Activated T-helper 1 cell treated with anti-CD3 and anti-CD28 coated beads, Interleukin-12 subunit alpha, Interleukin-12 subunit beta, Interleukin-2, Interleukin-4 antibody, amounts not matched to agents 30 ng/mL and 10 ng/mL and 1 ng/mL, durations not matched to agents 14 hours and 24 hours and 36 hours (primary cell): ENCODE results near the gene FAM193A. TPM values are rescaled to one million over a fixed set of nuclear protein-coding genes. Genes with fewer than 3 reads are reported as not detected.
"Not testable (repeated sequence)": the region's sequence is repeated elsewhere in the genome, so short reads cannot be mapped to it uniquely, and the experiment has no call there.

Experiments used
- DNase-seq: peaks from one replicate; pipeline ENCODE4 v3.0.0; 2021; ENCODE audit warnings: low spot score
- H3K27ac Mint-ChIP-seq: one replicate; pipeline ENCODE4 v1.8.0; 2021; ENCODE audit warnings: mild to moderate bottlenecking, mixed read lengths
- H3K27me3 Mint-ChIP-seq: one replicate; pipeline ENCODE4 v1.8.0; 2022; ENCODE audit warnings: mild to moderate bottlenecking, moderate library complexity, mixed read lengths; ENCODE audit not compliant: insufficient read depth
- H3K36me3 Mint-ChIP-seq: one replicate; pipeline ENCODE4 v1.8.0; 2021; ENCODE audit warnings: low read depth, mixed read lengths
- H3K4me1 Mint-ChIP-seq: one replicate; pipeline ENCODE4 v1.8.0; 2021; ENCODE audit warnings: low read depth, mixed read lengths
- H3K4me3 Mint-ChIP-seq: one replicate; pipeline ENCODE4 v1.8.0; 2021; ENCODE audit warnings: mild to moderate bottlenecking, moderate library complexity, mixed read lengths
- H3K9me3 Mint-ChIP-seq: one replicate; pipeline ENCODE4 v1.8.0; 2021; ENCODE audit warnings: mixed read lengths
- intact Hi-C: fragments of 100-400 bp; cut with micrococcal nuclease; formaldehyde crosslinking; loops from one replicate; pipeline ENCODE4 v1.15.1; 2024
- total RNA-seq: library from RNA; stranded (reverse); gene quantifications from 2 replicates; pipeline ENCODE4 v1.2.3, GENCODE V29; 2022

The FAM193A gene
- total RNA-seq, 1 donor from 2014 or later = 32.2 TPM

DNA sequence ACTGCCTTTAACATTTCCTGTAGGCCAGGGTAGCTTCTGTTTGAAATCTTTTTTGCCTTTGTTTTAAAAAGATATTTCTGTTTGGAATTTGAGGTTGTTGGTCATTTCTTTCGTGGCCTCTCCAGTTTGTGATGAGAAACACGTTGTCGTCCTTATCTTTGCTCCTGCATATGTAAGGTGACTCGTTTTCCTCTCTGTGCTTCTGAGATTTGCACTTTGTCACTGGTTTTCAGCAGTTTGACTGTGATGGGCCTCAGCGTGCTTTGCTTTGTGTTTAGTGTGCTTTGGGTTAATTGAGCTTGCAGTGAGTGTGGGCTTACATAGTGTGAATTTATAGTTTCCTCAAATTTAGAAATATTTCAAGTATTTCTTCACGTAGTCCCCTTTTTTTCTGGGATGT lies 81.5 kb downstream of the FAM193A start:
- H3K27me3 Mint-ChIP-seq = no peaks in the 10 kb centered on the region
- no peak overlapping the region for H3K4me3 Mint-ChIP-seq
- no peak for DNase-seq
- peaks cover 11% of the 10 kb centered on the region for H3K4me1 Mint-ChIP-seq
- no peaks in the 10 kb centered on the region for H3K9me3 Mint-ChIP-seq
- H3K27ac Mint-ChIP-seq = no peak overlapping the region
- intact Hi-C loops = no loop called here
- no peaks in the 10 kb centered on the region for H3K36me3 Mint-ChIP-seq

DNA sequence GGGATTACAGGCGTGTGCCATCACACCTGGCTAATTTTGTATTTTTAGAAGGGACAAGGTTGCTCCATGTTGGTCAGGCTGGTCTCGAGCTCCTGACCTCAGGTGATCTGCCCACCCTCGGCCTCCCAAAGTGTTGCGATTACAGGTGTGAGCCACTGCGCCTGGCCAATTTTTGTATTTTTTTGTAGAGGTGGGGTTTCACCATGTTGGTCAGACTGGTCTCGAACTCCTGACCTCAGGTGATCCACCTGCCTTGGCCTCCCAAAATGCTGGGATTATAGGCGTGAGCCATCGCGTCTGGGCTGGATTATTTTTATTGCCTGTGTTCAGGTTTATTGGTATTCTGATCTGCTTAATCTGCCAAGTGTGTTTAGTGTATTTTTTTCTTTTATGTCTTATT lies 82.3 kb downstream of the FAM193A start:
- intact Hi-C loops, DNase-seq, H3K36me3 Mint-ChIP-seq, H3K9me3 Mint-ChIP-seq, H3K27me3 Mint-ChIP-seq, H3K4me3 Mint-ChIP-seq, H3K27ac Mint-ChIP-seq: not testable (repeated sequence)
- peaks cover 11% of the 10 kb centered on the region for H3K4me1 Mint-ChIP-seq

DNA sequence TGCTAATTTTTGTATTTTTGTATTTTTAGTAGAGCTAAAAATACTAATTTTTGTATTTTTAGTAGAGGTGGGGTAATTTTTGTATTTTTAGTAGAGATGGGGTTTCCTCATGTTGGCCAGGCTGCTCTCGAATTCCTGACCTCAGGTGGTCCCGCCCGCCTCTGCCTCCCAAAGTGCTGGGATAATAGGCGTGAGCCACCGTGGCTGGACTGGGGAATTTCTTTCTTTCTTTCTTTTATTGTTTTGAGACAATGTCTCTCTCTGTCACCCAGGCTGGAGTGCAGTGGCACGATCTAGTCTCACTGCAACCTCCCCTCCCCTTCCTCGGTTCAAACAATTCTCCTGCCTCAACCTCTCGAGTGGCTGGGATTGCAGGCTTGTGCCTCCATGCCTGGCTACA lies 83.0 kb downstream of the FAM193A start:
- intact Hi-C loops = no loop called here
- Mint-ChIP-seq H3K4me1 (peaks cover 11% of the 10 kb centered on the region), H3K27ac (no peak overlapping the region)

DNA sequence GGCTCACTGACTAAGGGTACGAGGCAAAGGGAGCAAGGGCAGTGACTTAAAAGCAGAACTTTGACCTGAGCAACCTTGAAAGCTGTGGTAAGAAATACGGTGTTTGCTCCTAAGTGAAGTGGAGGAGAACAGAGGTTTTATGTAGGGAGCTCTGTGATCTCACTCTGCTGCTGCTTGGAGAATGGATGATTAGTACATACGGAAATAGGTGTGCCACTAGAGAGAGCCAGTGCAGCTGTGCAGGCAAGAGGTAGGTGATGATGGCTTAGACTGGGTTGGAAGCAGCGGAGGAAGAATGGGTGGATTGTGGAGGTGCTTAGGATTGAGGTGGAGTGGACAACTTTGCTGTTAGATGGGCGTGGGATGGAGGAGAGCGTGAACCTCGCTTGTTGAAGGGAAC lies 85.0 kb downstream of the FAM193A start:
- H3K4me3 Mint-ChIP-seq = no peak overlapping the region
- intact Hi-C loops = no loop called here
- H3K27ac Mint-ChIP-seq = peak overlapping the region; percentile 13
- H3K9me3 Mint-ChIP-seq = no peaks in the 10 kb centered on the region
- peaks cover 11% of the 10 kb centered on the region for H3K4me1 Mint-ChIP-seq
- peaks cover 4% of the 10 kb centered on the region for H3K36me3 Mint-ChIP-seq
- no peaks in the 10 kb centered on the region for H3K27me3 Mint-ChIP-seq
- no peak for DNase-seq

More for the DNA sequence above, 83.0 kb downstream of the FAM193A start:
- no peak for DNase-seq
- Mint-ChIP-seq H3K36me3 (no peaks in the 10 kb centered on the region), H3K27me3 (no peaks in the 10 kb centered on the region), H3K4me3 (no peak overlapping the region), H3K9me3 (no peaks in the 10 kb centered on the region)

DNA sequence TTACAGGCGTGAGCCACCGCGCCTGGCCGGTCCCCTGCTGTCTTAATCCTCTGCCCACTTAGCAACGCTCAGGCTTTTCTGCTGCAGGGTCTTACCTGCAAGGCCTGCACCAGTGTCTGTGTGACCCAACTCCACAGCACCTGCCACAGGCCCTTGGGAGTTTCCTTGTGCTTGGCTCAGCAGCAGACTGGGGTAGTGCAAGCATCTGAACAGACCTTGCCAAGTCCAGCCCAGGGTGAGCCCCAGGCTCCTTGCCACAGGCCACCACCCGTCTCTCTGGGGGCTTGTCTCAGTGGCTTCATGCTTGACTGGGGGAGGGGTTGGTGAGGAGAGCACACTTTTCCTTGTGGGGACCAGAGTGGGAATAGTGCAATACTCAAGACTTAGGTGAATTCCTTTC lies 87.0 kb downstream of the FAM193A start:
- H3K27me3 Mint-ChIP-seq = no peaks in the 10 kb centered on the region
- no peaks in the 10 kb centered on the region for H3K9me3 Mint-ChIP-seq
- H3K4me3 Mint-ChIP-seq = no peak overlapping the region
- intact Hi-C loops = no loop called here
- no peak overlapping the region for H3K27ac Mint-ChIP-seq
- no peak for DNase-seq
- H3K4me1 Mint-ChIP-seq = peaks cover 11% of the 10 kb centered on the region
- H3K36me3 Mint-ChIP-seq = peaks cover 8% of the 10 kb centered on the region

DNA sequence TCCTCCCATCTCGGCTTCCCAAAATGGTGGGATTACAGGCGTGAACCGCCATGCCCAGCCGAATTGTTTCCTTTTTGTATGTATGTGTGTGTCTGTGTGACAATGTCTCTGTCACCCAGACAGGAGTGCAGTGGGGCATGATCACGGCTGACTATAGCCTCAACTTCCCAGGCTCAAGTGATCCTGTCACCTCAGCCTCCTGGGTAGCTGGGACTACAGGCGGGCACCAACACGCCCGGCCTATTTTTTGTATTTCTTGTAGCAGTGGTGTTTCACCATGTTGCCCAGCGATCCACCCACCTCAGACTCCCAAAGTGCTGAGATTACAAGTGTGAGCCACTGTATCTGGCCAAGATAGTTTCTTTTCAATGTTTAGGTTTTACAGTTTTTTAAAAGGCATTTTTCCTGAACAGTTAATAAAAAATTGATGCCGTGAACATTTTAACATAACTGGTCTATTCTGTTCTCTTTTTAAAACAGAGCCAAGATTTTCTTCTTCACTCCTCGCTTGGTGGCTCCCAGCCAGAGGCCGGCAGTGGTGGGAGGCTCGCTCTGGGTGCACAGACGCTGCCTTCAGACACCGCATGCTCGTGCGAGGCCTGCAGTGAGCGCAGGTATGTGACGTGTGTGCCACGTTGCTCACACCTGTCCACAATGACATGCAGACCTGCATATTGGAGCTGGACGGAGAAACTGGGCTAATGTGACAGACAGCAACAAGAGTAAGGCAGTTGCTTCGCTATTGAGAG lies 88.5 kb downstream of the FAM193A start:
- H3K4me1 Mint-ChIP-seq = peaks cover 11% of the 10 kb centered on the region
- DNase-seq = no peak
- no peaks in the 10 kb centered on the region for H3K9me3 Mint-ChIP-seq
- peaks cover 8% of the 10 kb centered on the region for H3K36me3 Mint-ChIP-seq
- no peak overlapping the region for H3K4me3 Mint-ChIP-seq
- intact Hi-C loops = no loop called here
- H3K27ac Mint-ChIP-seq = peak overlapping the region; percentile 24
- no peaks in the 10 kb centered on the region for H3K27me3 Mint-ChIP-seq

DNA sequence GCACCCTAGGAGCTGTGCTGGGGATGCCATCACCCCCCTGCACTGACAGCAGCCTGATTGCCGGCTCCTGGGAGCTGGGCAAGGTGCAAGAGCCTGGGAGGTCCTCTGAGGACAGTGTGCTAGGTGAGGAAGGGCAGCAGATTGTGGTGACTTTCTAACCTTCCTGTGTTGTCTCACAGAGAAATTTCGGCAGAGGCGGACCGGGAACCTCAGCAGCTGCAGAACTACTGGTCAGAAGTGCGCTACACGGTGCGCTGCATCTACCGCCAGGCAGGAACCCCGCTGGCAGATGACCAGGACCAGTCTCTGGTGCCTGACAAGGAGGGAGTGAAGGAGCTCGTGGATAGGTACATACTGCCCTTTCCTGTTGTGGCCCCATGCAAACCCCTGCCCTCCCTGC lies 89.8 kb downstream of the FAM193A start:
- H3K4me1 Mint-ChIP-seq = peaks cover 11% of the 10 kb centered on the region
- intact Hi-C loops = no loop called here
- no peak for DNase-seq
- no peak overlapping the region for H3K27ac Mint-ChIP-seq
- peaks cover 10% of the 10 kb centered on the region for H3K36me3 Mint-ChIP-seq
- H3K27me3 Mint-ChIP-seq = no peaks in the 10 kb centered on the region
- no peak overlapping the region for H3K4me3 Mint-ChIP-seq
- no peaks in the 10 kb centered on the region for H3K9me3 Mint-ChIP-seq

DNA sequence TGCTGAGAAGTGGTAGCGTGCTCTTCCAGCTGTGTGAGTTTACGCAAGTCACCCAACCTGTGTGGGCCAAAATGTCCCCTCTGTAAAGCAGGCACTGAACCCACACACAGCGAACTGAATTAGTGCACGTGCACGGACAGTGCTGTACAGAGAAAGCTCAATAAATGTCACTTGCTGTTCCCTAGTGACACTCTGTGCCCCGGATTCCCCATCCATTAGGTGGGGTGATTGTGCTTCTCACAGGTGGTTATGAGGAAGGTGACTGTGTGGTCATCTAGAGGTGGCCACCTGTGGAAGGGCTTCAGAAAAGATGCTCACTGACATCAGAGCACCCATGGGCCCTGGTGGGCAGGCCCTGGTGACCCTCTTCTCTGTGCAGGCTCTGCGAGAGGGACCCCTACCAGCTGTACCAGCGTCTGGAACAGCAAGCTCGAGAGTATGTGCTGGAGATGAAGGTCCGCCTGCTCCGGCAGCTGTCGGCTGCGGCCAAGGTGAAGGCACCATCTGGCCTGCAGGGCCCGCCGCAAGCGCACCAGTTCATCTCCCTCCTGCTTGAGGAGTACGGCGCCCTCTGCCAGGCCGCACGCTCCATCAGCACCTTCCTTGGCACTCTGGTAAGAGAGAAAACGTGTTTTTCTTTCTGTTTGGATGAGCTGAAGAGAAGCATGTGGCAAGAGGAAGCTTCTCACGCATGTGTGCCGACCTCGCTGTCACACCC lies 94.3 kb downstream of the FAM193A start:
- H3K4me1 Mint-ChIP-seq = no peaks in the 10 kb centered on the region

DNA sequence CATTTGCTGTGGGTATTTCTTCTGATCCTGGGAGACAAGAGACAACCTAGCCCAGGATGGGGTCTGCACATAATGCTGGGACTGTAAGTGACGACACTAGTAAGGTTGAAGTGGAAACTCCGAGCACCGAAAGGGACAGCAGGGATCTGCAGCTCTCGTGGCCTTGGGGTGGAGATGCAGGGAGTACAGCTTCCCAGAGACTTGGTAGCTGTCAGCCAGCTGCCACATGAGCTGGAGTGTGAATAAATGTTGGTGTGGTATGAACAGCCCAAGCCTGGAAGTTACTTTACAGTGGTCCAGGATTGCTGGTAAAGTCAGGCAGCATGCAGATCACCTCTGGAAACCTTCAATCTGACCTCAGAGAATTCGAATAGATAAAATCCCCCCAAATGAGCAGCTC lies 97.6 kb downstream of the FAM193A start:
- Mint-ChIP-seq H3K4me3 (no peak overlapping the region), H3K9me3 (no peaks in the 10 kb centered on the region), H3K4me1 (no peaks in the 10 kb centered on the region), H3K27ac (peak overlapping the region; percentile 29), H3K36me3 (peaks cover 13% of the 10 kb centered on the region), H3K27me3 (no peaks in the 10 kb centered on the region)
- intact Hi-C loops = no loop called here
- DNase-seq = no peak

More for the DNA sequence above, 94.3 kb downstream of the FAM193A start:
- Mint-ChIP-seq H3K27ac (no peak overlapping the region), H3K36me3 (peaks cover 16% of the 10 kb centered on the region), H3K27me3 (no peaks in the 10 kb centered on the region), H3K4me3 (no peak overlapping the region), H3K9me3 (no peaks in the 10 kb centered on the region)
- no peak for DNase-seq
- intact Hi-C loops = no loop called here

DNA sequence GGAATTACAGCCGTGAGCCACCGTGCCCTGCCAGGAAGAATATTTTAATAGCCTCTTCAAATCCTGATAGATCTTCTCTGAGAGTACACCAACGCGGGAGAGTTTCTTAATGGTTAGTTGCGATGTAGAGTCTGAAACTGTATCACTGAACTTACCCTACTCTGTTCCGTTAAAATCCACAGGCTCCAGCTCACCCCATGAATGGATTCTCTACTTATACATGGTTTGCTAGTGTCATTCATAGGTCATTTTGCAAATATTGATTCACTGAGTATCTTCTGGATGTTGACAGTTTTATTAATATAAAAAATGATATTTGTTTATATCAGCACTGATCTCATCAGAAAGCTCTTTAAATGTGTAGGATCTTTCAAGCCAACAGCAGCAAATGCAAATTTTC lies 99.9 kb downstream of the FAM193A start:
- Mint-ChIP-seq H3K4me3 (no peak overlapping the region), H3K4me1 (no peaks in the 10 kb centered on the region), H3K27ac (peak overlapping the region; percentile 7), H3K27me3 (no peaks in the 10 kb centered on the region), H3K36me3 (peaks cover 16% of the 10 kb centered on the region), H3K9me3 (no peaks in the 10 kb centered on the region)
- no peak for DNase-seq
- intact Hi-C loops = no loop called here

DNA sequence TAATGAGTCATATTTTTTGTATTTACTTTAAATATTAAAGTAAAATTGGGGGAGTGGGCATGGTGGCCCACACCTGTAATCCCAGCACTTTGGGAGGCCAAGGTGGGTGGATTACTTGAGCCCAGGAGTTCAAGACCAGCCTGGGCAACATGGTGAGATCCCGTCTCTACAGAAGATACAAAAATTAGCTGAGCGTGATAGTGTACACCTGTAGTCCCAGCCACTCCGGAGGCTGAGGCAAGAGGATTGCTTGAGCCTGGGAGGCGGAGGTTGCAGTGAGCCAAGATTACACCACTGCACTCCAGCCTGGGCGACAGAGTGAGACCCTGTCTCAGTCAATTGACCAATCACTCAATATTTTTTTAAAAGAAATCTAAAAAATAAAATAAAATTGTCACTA lies 100.5 kb downstream of the FAM193A start:
- H3K9me3 Mint-ChIP-seq, H3K4me1 Mint-ChIP-seq, H3K27me3 Mint-ChIP-seq, DNase-seq, H3K4me3 Mint-ChIP-seq, H3K27ac Mint-ChIP-seq, intact Hi-C loops: not testable (repeated sequence)
- H3K36me3 Mint-ChIP-seq = peaks cover 15% of the 10 kb centered on the region

DNA sequence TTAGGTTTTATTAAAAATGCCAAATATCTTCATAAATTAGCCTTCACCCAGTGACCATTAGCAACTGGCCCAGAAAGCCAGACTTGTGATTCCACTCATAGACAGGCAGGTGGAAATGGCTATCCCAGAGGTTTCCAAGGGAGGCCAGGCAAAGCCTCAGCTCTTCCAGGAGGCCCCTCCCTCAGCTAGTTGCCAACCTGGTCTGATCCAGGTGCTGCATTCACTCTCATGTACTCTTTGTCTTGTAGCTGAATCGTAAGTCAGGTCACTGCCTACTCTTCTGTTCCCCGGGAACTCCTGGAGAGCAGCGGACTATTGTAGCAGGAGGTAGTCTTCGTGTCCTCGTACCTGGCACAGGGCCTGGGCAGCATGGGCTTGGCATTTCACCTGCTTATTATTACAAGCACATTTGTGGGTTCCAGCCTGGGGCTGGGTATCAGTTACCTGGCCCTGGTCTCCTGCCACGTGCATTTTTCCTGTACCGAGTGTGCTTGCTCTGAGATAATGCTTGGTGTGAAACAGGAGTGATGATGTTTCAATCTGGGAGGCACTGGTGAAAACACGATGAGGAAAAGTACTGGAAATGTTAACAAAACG lies 101.6 kb downstream of the FAM193A start:
- no peaks in the 10 kb centered on the region for H3K27me3 Mint-ChIP-seq
- intact Hi-C loops = no loop called here
- H3K9me3 Mint-ChIP-seq = no peaks in the 10 kb centered on the region

DNA sequence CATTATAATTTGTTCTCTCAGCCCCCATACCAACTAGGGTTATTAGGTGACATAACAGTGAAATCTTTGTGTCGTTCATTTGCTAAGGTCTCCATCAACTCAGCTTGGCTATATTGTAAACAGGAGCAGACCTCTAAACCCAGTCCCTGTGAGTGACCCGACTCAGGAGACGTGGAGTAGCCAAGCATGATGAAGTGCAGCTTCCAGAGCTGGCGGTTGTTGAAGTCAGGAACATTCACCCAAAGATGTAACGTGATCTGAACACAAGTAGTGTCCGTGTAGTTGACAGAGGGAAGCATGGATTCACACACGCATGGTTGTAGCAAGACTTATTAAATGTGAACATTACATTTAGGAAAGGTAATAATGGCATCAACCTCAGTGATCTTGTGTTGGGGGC lies 102.3 kb downstream of the FAM193A start:
- H3K27me3 Mint-ChIP-seq = no peaks in the 10 kb centered on the region
- no peak for DNase-seq
- no peak overlapping the region for H3K27ac Mint-ChIP-seq
- H3K4me3 Mint-ChIP-seq = no peak overlapping the region
- peaks cover 25% of the 10 kb centered on the region for H3K36me3 Mint-ChIP-seq
- intact Hi-C loops = no loop called here
- no peaks in the 10 kb centered on the region for H3K4me1 Mint-ChIP-seq
- no peaks in the 10 kb centered on the region for H3K9me3 Mint-ChIP-seq

More for the DNA sequence above, 101.6 kb downstream of the FAM193A start:
- no peak for DNase-seq
- Mint-ChIP-seq H3K27ac (no peak overlapping the region), H3K36me3 (peaks cover 21% of the 10 kb centered on the region), H3K4me1 (no peaks in the 10 kb centered on the region), H3K4me3 (no peak overlapping the region)
